ENCODE data around the gene SCN5A.

SCN5A gene

GRCh38 chr3:38560996-38561717 is 88.3 kb downstream of the SCN5A start:
- no peak for DNase-seq (ENCODE audit: low spot score)

GRCh38 chr3:38560284-38560683 is 89.2 kb downstream of the SCN5A start:
- no peak for DNase-seq (ENCODE audit: low spot score)

- no peak for DNase-seq (ENCODE audit: low spot score)
Measured at GRCh38 chr3:38558864-38559263, 90.6 kb downstream of the SCN5A start.

GRCh38 chr3:38556640-38557358 is 92.7 kb downstream of the SCN5A start:
- DNase-seq (ENCODE audit: low spot score): no peak

GRCh38 chr3:38555926-38556325 is 93.6 kb downstream of the SCN5A start:
- no peak for DNase-seq (ENCODE audit: low spot score)

GRCh38 chr3:38555149-38555840 is 94.2 kb downstream of the SCN5A start:
- no peak for DNase-seq (ENCODE audit: low spot score)

- DNase-seq (ENCODE audit: low spot score): no peak
Measured at GRCh38 chr3:38554127-38554827, 95.2 kb downstream of the SCN5A start.

- DNase-seq (ENCODE audit: low spot score): no peak
Measured at GRCh38 chr3:38553071-38553470, 96.4 kb downstream of the SCN5A start.

- no peak for DNase-seq (ENCODE audit: low spot score)
Measured at GRCh38 chr3:38552364-38552763, 97.1 kb downstream of the SCN5A start.

- no peak for DNase-seq (ENCODE audit: low spot score)
Measured at GRCh38 chr3:38551026-38551832, 98.3 kb downstream of the SCN5A start.

- no peak for DNase-seq (ENCODE audit: low spot score)
Measured at GRCh38 chr3:38549957-38550840, 99.3 kb downstream of the SCN5A start.

GRCh38 chr3:38549486-38549885 is 100.0 kb downstream of the SCN5A start:
- DNase-seq (ENCODE audit: low spot score): no peak

- no peak for DNase-seq (ENCODE audit: low spot score)
Measured at GRCh38 chr3:38549082-38549481, 100.4 kb downstream of the SCN5A start.

- DNase-seq (ENCODE audit: low spot score): no peak
Measured at GRCh38 chr3:38548154-38548931, 101.1 kb downstream of the SCN5A start.

GRCh38 chr3:38545983-38546382 is 103.5 kb downstream of the SCN5A start:
- no peak for DNase-seq (ENCODE audit: low spot score)

GRCh38 chr3:38545550-38545949 is 103.9 kb downstream of the SCN5A start:
- DNase-seq (ENCODE audit: low spot score): no peak

- no peak for DNase-seq (ENCODE audit: low spot score)
Measured at GRCh38 chr3:38544926-38545325, 104.6 kb downstream of the SCN5A start.

- DNase-seq (ENCODE audit: low spot score): no peak
Measured at GRCh38 chr3:38543586-38543985, 105.9 kb downstream of the SCN5A start.

GRCh38 chr3:38542401-38543298 is 106.8 kb downstream of the SCN5A start:
- DNase-seq (ENCODE audit: low spot score): no peak
